Testis (tissue), 3 donors: ENCODE measurements around the gene MNS1. TPM values are rescaled to one million over a fixed set of nuclear protein-coding genes. Genes with fewer than 3 reads are reported as not detected.
"Not testable (repeated sequence)": the region's sequence is repeated elsewhere in the genome, so short reads cannot be mapped to it uniquely, and the experiment has no call there.

ENCODE experiments used
- DNase-seq: peaks from one replicate; pipeline ENCODE4 v3.0.0-alpha.2; 2019
- H3K27ac ChIP-seq, 2 donors: fragments of 200-600 bp; sonication (generic); one replicate each; pipeline ENCODE4 v1.5.1; 2019
- H3K27me3 ChIP-seq: fragments of 200-600 bp; sonication (generic); one replicate; pipeline ENCODE4 v1.5.1; 2019
- H3K36me3 ChIP-seq: fragments of 200-600 bp; sonication (generic); one replicate; pipeline ENCODE4 v1.5.1; 2017; ENCODE audit warnings: low read depth; ENCODE audit errors: missing control alignments
- H3K4me1 ChIP-seq: fragments of 200-600 bp; sonication (generic); one replicate; pipeline ENCODE4 v1.5.1; 2019
- H3K4me3 ChIP-seq, 2 donors: fragments of 200-600 bp; sonication (generic); one replicate each; pipeline ENCODE4 v1.5.1; 2017 to 2019
- H3K9me3 ChIP-seq: fragments of 200-600 bp; sonication (generic); one replicate; pipeline ENCODE4 v1.5.1; 2017
- CTCF ChIP-seq, 3 experiments: fragments of 450-650 bp in 2 of 3; fragments of 200-600 bp in 1 of 3; sonication (generic) in 1 of 3; IDR thresholded peaks; one replicate each; pipeline ENCODE4 v1.5.1; 2016 to 2019; ENCODE audit warnings: antibody characterized with exemption in 3 of 3, mild to moderate bottlenecking in 2 of 3, moderate library complexity in 1 of 3
- POLR2A ChIP-seq: fragments of 450-650 bp; IDR thresholded peaks from one replicate; pipeline ENCODE4 v1.6.1; 2017; ENCODE audit warnings: antibody characterized with exemption, mild to moderate bottlenecking, moderate library complexity
- WGBS, 2 donors: methylation state at CpG; one replicate each; pipeline ENCODE4 v1.1.5; 2018; 5-methylcytosine and 5-hydroxymethylcytosine counted together
- intact Hi-C: fragments of 100-400 bp; cut with DNase I; formaldehyde crosslinking; loops from one replicate; pipeline ENCODE4 v1.15.1; 2023; ENCODE audit warnings: low total_unique reads
- polyA plus RNA-seq: library from polyadenylated mRNA; stranded (reverse); fragments of 350-450 nt; fragmentation: Illumina TruSeq; extraction: RNeasy Lipid Tissue Mini Kit (QIAGEN cat#74804); gene quantifications from one replicate; pipeline ENCODE4 v1.2.3, GENCODE V29; 2014; ENCODE audit warnings: low read depth, low replicate concordance; ENCODE audit not compliant: insufficient read depth
- total RNA-seq, 2 donors: library from RNA; depleted of rRNA; stranded (reverse); fragments of >200 nt; gene quantifications; one replicate each; pipeline ENCODE4 v1.2.3, GENCODE V29; 2016

The MNS1 gene
- total and polyA plus RNA-seq, 3 donors from 2014 or later: 15.2 to 29.8 (median 16.5) TPM

GRCh38 chr15:56492791-56493555 lies 28.0 kb upstream of the MNS1 start:
- TF ChIP-seq POLR2A (no peak), CTCF (IDR thresholded peaks at IDR 0.05) (no peak)
- Histone ChIP-seq H3K4me3 (no peak overlapping the region), H3K27ac (no peak overlapping the region), H3K4me1 (no peaks in the 10 kb centered on the region), H3K36me3 (no peaks in the 10 kb centered on the region), H3K27me3 (no peaks in the 10 kb centered on the region), H3K9me3 (no peaks in the 10 kb centered on the region)
- intact Hi-C loops: no loop called here
- no peak for DNase-seq
- WGBS, 2 donors: 95 to 100% methylated on average over 1 to 4 of the region's 4 CpGs

GRCh38 chr15:56492236-56492635 lies 27.3 kb upstream of the MNS1 start:
- Histone ChIP-seq H3K4me1 (no peaks in the 10 kb centered on the region), H3K4me3 (no peak overlapping the region), H3K9me3 (no peaks in the 10 kb centered on the region), H3K27ac (no peak overlapping the region), H3K36me3 (no peaks in the 10 kb centered on the region), H3K27me3 (no peaks in the 10 kb centered on the region)
- 77 to 83% methylated on average over 3 of the region's 3 CpGs for WGBS, 2 donors
- TF ChIP-seq POLR2A: no peak
- TF ChIP-seq CTCF (IDR thresholded peaks at IDR 0.05): no peak
- no peak for DNase-seq
- intact Hi-C loops: no loop called here

GRCh38 chr15:56491110-56491722 lies 26.3 kb upstream of the MNS1 start:
- WGBS, 2 donors: 41 to 47% methylated on average over 5 of the region's 5 CpGs
- no peak overlapping the region for H3K27ac ChIP-seq
- H3K36me3 ChIP-seq: no peaks in the 10 kb centered on the region
- intact Hi-C loops: no loop called here
- no peaks in the 10 kb centered on the region for H3K4me1 ChIP-seq
- no peak overlapping the region for H3K4me3 ChIP-seq
- H3K27me3 ChIP-seq: no peaks in the 10 kb centered on the region
- no peak for TF ChIP-seq POLR2A
- TF ChIP-seq CTCF (IDR thresholded peaks at IDR 0.05): peak; percentile 19 to 64 (median 60)
- no peaks in the 10 kb centered on the region for H3K9me3 ChIP-seq
- peak; percentile 84 for DNase-seq

GRCh38 chr15:56490461-56490860 lies 25.5 kb upstream of the MNS1 start:
- Histone ChIP-seq H3K36me3 (no peaks in the 10 kb centered on the region), H3K4me1 (no peaks in the 10 kb centered on the region), H3K9me3 (no peaks in the 10 kb centered on the region), H3K27ac (no peak overlapping the region), H3K27me3 (no peaks in the 10 kb centered on the region), H3K4me3 (no peak overlapping the region)
- intact Hi-C loops: no loop called here
- 86 to 95% methylated on average over 1 of the region's 1 CpG for WGBS, 2 donors
- DNase-seq: no peak
- no peak for TF ChIP-seq CTCF (IDR thresholded peaks at IDR 0.05)
- TF ChIP-seq POLR2A: no peak

- H3K9me3 ChIP-seq, H3K36me3 ChIP-seq, DNase-seq, intact Hi-C loops, H3K27ac ChIP-seq, H3K4me1 ChIP-seq, H3K4me3 ChIP-seq, H3K27me3 ChIP-seq: not testable (repeated sequence)
- 95 to 96% methylated on average over 2 of the region's 2 CpGs for WGBS, 2 donors
These were observed 21.3 kb upstream of the MNS1 start for GRCh38 chr15:56486206-56486605.

GRCh38 chr15:56485426-56485825 lies 20.5 kb upstream of the MNS1 start:
- H3K27ac ChIP-seq, H3K4me3 ChIP-seq, H3K4me1 ChIP-seq, H3K36me3 ChIP-seq, DNase-seq, intact Hi-C loops, H3K27me3 ChIP-seq, H3K9me3 ChIP-seq: not testable (repeated sequence)
- WGBS, 2 donors: 84 to 94% methylated on average over 3 of the region's 3 CpGs
